Measurements from ENCODE around the gene TPK1.

GRCh38 chr7:144534196-144534595 is 301.7 kb downstream of the TPK1 start:
- TF ChIP-seq CTCF (conservative IDR thresholded peaks at IDR 0.05 in 1 of 2, IDR thresholded peaks at IDR 0.05 in 1 of 2; ENCODE audit: low read depth in 1 of 2, low read length in 2 of 2) (no peak), EZH2 (IDR thresholded peaks at IDR 0.05; ENCODE audit: low read length, missing control alignments) (no peak)
